ENCODE measurements around the gene P4HA2. TPM values are rescaled to one million over a fixed set of nuclear protein-coding genes. Genes with fewer than 3 reads are reported as not detected.

Gene P4HA2
- total RNA-seq, 2 experiments from 2014 or later, result 2.3 to 2.5 TPM

DNA sequence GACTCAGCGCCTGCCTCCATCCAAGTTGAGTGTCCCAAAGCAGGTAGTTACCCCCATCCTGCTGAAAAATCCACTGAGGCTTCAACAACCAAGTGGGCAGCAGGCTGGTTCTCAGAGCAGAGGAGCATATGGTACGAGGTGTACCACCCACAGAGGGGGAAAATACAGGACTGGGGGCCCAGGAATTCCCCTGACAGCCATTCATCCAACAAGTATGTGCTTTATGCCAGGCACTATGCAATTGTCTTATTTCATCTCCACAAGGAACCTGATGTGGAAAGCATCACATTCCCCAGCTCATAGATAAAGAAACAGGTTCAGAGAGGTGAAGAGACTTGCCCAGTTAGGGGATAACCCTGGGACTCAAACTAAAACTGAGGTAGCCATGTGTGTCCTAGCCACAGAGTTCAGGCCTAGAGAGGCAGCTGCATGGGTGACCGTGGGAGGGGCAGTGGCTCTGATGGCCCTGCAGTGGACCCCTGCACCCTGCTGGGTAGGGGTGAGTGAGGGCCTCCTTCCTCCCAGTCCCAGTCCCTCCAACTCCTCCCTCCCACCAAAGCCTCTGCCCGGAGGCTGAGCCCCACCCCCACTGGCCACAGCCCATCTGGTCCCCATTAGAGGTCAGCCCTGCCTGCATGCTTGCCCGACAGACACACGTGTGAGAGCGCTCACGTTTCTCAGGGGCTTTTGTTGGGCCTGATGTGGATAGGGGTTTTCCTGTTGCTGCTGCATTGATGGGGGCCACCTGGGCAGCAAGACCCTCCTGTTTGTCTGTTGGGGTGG lies 41.3 kb upstream of the P4HA2 start:
- Mint-ChIP-seq H3K36me3 (ENCODE audit: low read depth) (no peaks in the 10 kb centered on the region), H3K9me3 (no peaks in the 10 kb centered on the region), H3K4me1 (peaks cover 15% of the 10 kb centered on the region), H3K27me3 (peaks cover 11% of the 10 kb centered on the region), H3K4me3 (no peak overlapping the region), H3K27ac (no peak overlapping the region)
- ChIA-PET CTCF (interaction anchor here (1.0 kb wide), 1 partner anchor 13 kb away, joined by 3 read pairs; no protein-coding TSS in a partner anchor), POLR2A (no interaction called here)
- DNase-seq, result no peak

DNA sequence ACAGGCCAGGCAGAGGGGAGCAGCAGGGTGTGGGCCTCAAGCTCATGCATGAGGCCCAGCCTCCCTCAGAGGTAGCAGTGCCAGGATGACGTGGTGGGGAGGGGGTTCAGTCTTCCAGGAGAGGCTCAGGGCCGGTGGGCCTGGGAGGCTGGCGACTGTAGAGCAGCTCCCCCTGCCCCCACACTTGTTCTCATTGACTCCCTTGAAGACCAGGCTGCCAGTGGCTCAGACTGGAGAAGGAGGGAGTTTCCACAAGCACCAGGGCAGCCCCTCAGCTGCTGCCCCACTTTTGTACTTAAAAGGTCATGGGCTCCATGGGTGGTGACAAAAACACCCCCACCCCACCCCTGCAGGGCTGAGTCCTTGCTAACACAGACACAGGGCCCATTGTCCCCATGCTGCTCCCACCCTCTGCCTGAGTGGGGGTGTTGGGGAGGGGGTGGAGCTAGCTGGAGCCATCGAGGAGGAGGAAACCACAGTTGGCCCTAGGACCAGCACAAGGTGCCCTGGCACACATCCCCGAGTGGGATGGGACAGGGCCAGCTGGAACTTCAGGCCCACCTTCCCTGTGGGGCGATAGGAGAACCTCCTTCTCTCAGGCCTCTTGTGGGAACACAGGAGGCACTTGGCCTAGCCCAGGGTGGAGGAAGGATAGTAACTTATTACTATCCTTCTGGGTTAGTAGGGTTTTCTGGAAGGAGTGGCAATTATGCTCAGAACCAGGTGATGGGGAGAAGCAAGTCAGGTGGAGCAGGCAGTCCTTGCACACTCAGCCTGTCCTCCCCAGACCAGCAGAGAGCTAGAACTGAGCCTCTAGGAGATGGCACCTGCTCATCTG lies 40.5 kb upstream of the P4HA2 start:
- Mint-ChIP-seq H3K27ac (no peak overlapping the region), H3K27me3 (peaks cover 9% of the 10 kb centered on the region), H3K9me3 (no peaks in the 10 kb centered on the region), H3K36me3 (ENCODE audit: low read depth) (no peaks in the 10 kb centered on the region), H3K4me1 (peaks cover 15% of the 10 kb centered on the region), H3K4me3 (no peak overlapping the region)
- DNase-seq, result no peak
- ChIA-PET CTCF (interaction anchor here (0.8 to 1.4 kb wide), 2 partner anchors 12 to 17 kb away, joined by 3 read pairs; no protein-coding TSS in a partner anchor), POLR2A (no interaction called here)

DNA sequence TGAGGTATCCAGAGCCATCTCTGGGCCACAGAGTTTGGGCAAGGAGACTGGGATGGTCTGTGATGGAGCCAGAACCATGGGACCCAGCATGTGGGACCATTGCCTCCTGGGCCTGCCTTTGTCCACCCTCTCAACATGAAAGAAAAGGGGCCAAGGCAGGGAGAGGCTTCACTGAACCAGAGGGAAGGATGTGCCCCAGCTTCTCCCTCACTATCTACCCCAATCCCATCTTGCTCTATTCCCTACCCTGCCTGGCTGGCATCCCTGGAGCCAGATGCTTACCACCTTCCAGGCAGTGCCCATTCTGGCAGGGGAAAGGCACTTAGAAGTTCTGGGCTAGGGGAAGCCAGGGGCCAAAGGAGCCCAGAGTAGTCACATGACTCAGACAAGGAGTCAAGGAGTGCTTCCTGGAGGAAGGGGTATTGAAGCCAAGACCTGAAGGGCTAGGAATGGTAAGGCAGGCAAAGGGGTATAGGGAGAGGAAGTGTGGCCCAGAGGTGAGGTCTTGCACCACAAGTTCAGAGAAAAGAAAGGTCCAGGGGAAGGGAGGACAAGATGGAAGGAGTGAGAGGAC lies 39.6 kb upstream of the P4HA2 start:
- no peaks in the 10 kb centered on the region for H3K9me3 Mint-ChIP-seq
- CTCF ChIA-PET, result interaction anchor here (0.8 to 3.0 kb wide), 3 partner anchors 11 to 29 kb away, joined by 3 to 11 read pairs (median 3); no protein-coding TSS in a partner anchor
- H3K27me3 Mint-ChIP-seq, result peaks cover 2% of the 10 kb centered on the region
- no peak overlapping the region for H3K27ac Mint-ChIP-seq
- no peak for DNase-seq
- no peak overlapping the region for H3K4me3 Mint-ChIP-seq
- peaks cover 7% of the 10 kb centered on the region for H3K4me1 Mint-ChIP-seq
- POLR2A ChIA-PET, result no interaction called here
- no peaks in the 10 kb centered on the region for H3K36me3 Mint-ChIP-seq (ENCODE audit: low read depth)

DNA sequence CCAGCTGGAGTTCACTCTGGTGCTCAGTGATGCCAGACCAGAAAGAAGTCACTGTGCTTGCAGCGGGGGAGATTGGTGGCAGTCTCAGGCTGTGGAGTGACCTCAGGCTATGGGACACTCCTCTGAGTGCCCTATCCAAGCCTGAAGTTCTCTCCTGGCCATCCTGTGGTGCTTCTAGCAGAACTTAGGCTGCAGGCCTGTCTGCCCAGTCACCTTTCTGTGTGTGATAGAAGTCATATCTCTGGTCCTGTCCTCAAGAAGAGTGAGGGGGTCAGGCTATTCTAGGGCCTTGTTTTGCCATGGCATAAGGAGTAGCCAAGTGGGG lies 39.1 kb upstream of the P4HA2 start:
- H3K36me3 Mint-ChIP-seq (ENCODE audit: low read depth), result no peaks in the 10 kb centered on the region
- DNase-seq, result no peak
- ChIA-PET POLR2A (no interaction called here), CTCF (interaction anchor here (1.3 to 3.0 kb wide), 3 partner anchors 28 to 173 kb away, joined by 3 to 11 read pairs (median 5); no protein-coding TSS in a partner anchor)
- no peak overlapping the region for H3K27ac Mint-ChIP-seq
- no peaks in the 10 kb centered on the region for H3K9me3 Mint-ChIP-seq
- no peak overlapping the region for H3K4me3 Mint-ChIP-seq
- H3K27me3 Mint-ChIP-seq, result no peaks in the 10 kb centered on the region
- H3K4me1 Mint-ChIP-seq, result peaks cover 5% of the 10 kb centered on the region

DNA sequence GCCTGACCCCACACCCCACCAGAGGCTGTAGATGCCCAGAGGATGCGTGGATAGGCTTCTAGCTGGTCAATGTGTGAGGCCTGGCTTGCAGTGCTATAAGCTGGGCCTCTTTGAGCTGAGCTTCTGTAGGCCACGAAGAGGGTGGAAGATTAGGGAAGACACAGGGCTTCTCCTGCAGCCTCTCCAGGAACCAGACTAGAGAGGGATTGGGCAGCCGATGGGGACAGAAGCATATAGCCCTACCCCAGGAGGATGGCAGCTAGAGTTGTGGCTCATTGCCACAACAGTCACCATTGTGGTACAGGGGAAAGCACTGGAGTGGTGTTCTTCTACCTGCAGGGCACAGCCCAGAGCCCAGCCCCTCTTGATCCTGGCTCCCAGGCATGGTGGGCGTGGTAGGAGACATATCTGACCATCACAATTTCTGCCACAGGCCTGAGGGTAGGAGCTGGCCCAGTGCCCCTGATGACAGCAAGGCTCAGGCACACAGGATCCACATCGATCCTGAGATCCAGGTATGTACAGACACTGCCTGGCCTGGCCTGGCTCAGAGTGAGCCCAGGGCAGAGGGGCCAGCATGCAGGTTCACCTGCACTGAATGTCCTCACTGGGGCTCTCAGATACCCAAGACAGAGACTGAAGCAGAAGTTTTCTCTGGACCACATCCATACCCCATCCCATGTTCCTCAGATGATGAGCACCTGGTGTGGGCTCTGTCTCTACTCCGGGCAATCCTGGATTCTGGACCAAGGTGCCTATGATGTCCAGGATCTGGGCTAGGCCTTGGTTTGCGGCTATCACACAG lies 38.6 kb upstream of the P4HA2 start:
- Mint-ChIP-seq H3K36me3 (ENCODE audit: low read depth) (no peaks in the 10 kb centered on the region), H3K27ac (no peak overlapping the region), H3K27me3 (no peaks in the 10 kb centered on the region), H3K4me1 (peaks cover 2% of the 10 kb centered on the region), H3K9me3 (no peaks in the 10 kb centered on the region), H3K4me3 (no peak overlapping the region)
- POLR2A ChIA-PET, result no interaction called here
- no peak for DNase-seq
- CTCF ChIA-PET, result interaction anchor here (1.3 to 3.0 kb wide), 3 partner anchors 28 to 172 kb away, joined by 3 to 11 read pairs (median 5); no protein-coding TSS in a partner anchor

DNA sequence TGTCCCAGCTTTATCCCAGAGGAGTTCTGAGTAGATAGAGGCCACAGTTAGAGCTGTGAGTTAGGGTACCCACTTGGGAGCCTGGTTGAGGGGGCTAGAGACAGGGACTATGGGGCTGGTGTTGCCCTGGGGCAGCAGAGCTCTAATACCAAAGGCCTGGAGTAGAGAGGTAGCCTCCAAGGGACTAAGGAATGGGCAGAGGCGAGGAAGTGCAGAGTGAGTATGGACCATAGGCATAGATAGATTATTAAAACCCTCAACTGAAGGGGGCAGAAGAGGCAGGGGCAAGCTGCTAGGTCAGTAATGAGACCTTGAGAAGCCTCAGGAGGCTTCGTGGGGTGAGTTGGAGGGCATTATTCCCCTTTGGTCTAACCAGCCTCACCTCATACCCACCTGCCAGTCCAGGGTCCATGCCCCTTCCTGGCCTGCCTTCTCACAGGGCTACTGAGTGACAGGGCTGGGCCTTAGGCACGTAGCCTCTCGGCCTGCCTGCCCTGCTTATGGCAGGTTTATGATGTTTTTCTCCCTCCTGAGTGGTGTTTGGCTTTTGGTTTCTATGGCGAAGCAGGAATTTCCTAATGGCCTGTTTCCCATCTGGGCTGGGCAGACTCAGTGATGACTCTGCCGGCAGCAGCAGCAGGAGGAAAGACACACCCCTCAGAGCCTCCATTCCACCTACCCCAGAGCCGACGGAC lies 37.8 kb upstream of the P4HA2 start:
- no peaks in the 10 kb centered on the region for H3K36me3 Mint-ChIP-seq (ENCODE audit: low read depth)
- no peaks in the 10 kb centered on the region for H3K27me3 Mint-ChIP-seq
- ChIA-PET POLR2A (no interaction called here), CTCF (interaction anchor here (0.7 to 3.0 kb wide), 5 partner anchors 14 to 171 kb away, joined by 3 to 11 read pairs (median 3); no protein-coding TSS in a partner anchor)
- no peaks in the 10 kb centered on the region for H3K9me3 Mint-ChIP-seq
- no peak for DNase-seq
- H3K4me3 Mint-ChIP-seq, result no peak overlapping the region
- H3K4me1 Mint-ChIP-seq, result peaks cover 1% of the 10 kb centered on the region
- no peak overlapping the region for H3K27ac Mint-ChIP-seq

DNA sequence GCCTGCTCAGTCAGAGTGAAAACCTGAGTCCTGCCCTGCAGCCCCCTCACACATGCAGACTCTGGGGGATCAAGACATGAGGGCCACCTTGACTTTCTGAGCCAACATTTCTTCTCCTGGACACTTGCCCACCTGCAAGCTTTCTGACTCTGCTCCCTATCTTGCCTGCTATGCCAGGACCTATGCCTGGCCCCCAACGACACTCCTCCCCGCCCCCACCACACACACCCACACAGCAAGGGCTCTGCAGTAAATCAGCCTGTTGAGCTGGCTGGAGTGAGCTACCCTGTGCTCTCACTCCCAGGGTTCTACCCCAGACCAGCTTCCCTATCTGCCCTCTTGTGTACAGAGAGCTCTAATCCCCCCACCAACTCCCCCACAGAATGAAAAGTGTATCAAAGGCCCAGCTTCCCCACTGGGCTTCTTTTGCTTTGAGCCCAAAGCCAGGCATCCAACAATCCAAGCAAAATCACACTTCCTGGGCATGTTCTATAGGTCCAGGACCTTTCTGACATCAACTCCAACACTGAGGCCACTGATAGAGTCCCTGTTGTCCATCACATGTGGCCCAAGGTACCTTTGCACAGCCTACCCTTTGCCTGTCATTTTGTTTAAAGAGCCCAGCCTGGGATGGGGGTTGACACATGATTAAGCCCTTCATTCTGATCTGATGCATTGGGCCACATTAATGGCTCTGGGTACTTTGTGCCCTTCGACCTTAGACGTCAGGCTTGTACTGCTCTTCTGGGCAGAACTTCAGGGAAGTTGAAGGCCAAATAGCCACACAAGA lies 37.1 kb upstream of the P4HA2 start:
- H3K4me3 Mint-ChIP-seq, result no peak overlapping the region
- ChIA-PET POLR2A (no interaction called here), CTCF (interaction anchor here (0.7 to 3.0 kb wide), 6 partner anchors 8 to 171 kb away, joined by 3 to 11 read pairs (median 4); no protein-coding TSS in a partner anchor)
- no peaks in the 10 kb centered on the region for H3K36me3 Mint-ChIP-seq (ENCODE audit: low read depth)
- H3K27me3 Mint-ChIP-seq, result no peaks in the 10 kb centered on the region
- no peak for DNase-seq
- H3K4me1 Mint-ChIP-seq, result peaks cover 4% of the 10 kb centered on the region
- H3K9me3 Mint-ChIP-seq, result no peaks in the 10 kb centered on the region
- no peak overlapping the region for H3K27ac Mint-ChIP-seq

DNA sequence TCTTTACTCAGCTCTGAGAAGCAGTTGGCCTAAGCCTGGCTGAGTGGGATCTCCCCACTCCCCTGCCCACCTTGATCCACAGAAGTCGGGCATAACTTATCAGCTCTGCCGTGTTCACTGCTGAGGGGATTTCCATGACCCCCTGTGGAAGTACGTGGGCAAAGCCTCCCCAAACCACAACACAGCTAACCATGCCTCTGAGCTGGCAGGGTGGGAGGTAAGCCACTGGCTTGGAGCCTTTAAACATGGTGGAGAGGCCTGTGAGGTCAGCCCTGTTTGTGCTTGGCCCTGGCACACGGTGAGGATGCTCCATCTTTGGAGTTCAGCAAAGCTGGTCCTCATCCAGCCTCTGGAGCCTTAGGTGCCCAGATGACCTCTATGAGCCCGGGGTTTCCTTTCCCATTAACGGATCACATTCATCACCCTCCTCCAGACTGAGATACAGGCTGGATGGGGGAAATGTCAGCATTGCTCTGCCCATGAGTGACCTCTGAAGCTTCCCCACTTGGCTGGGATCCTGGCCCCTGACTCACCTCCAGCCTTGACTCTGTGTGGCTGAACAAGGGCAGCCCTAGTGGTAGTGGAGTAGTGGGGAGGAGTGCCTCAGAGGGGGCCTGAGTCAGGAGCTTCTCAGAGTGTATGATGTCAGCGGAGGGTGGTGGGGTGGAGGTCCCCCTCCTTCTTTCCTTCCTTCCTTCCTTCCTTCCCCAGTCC lies 36.1 kb upstream of the P4HA2 start:
- POLR2A ChIA-PET, result no interaction called here
- Mint-ChIP-seq H3K27ac (no peak overlapping the region), H3K9me3 (no peaks in the 10 kb centered on the region), H3K4me1 (peaks cover 4% of the 10 kb centered on the region), H3K4me3 (no peak overlapping the region), H3K27me3 (no peaks in the 10 kb centered on the region), H3K36me3 (ENCODE audit: low read depth) (no peaks in the 10 kb centered on the region)
- no peak for DNase-seq
- CTCF ChIA-PET, result interaction anchor here (1.3 to 2.4 kb wide), 4 partner anchors 9 to 52 kb away, joined by 3 to 10 read pairs (median 4); no protein-coding TSS in a partner anchor

DNA sequence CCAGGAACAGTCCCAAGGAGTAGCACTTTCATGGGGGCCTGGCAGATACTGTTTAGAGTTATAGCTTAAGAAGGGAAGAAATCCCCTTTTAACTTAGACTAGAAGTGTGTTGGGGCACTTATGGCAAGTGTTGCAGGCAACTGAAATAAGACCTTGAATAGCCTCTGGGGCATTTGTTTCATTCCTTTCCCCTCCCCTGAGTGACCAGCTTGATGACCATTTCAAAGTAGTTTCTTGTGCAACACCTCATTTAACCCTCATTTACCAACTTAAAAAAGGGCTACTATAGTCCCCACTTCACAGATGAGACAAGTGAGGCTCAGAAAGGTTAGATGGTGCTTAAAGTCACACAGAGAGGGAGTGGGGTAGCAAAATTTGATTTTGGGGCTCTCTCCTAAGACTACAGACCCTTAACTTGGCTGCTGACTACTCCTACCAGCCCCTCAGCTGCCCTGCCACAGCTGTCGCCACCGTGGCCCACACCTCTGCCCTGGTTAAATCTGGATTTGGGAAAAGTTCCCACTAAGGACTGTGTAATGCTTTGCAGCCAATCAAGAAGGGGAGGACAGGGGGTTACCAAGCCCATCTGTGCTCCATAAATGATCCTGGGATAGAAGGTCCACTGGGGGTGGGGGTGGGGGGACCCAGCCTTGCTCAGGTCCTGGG lies 35.4 kb upstream of the P4HA2 start:
- peaks cover 4% of the 10 kb centered on the region for H3K4me1 Mint-ChIP-seq
- no peaks in the 10 kb centered on the region for H3K27me3 Mint-ChIP-seq
- no peak for DNase-seq
- no peak overlapping the region for H3K27ac Mint-ChIP-seq
- no peaks in the 10 kb centered on the region for H3K36me3 Mint-ChIP-seq (ENCODE audit: low read depth)
- no peaks in the 10 kb centered on the region for H3K9me3 Mint-ChIP-seq
- CTCF ChIA-PET, result interaction anchor here (1.6 to 2.4 kb wide), 3 partner anchors 9 to 25 kb away, joined by 4 to 10 read pairs (median 5); no protein-coding TSS in a partner anchor
- no peak overlapping the region for H3K4me3 Mint-ChIP-seq
- POLR2A ChIA-PET, result no interaction called here

Data from activated CD4-positive, alpha-beta T cell treated with anti-CD3 and anti-CD28 coated beads, Interleukin-2, amount 10 ng/mL, durations not matched to agents 7 days and 5 days (primary cell).